Vagina (tissue), 2 donors: ENCODE measurements around the gene RAPGEF3.

Source experiments
- CTCF ChIP-seq, 3 experiments: fragments of 450-650 bp in 2 of 3; fragments of 200-600 bp in 1 of 3; sonication (generic) in 1 of 3; IDR thresholded peaks; one replicate each; pipeline ENCODE4 v1.5.1; 2017 to 2019; ENCODE audit warnings: antibody characterized with exemption in 3 of 3, mild to moderate bottlenecking in 2 of 3, moderate library complexity in 2 of 3
- POLR2A ChIP-seq, 2 donors: fragments of 450-650 bp; IDR thresholded peaks; one replicate each; pipeline ENCODE4 v1.6.1; 2017; ENCODE audit warnings: antibody characterized with exemption in 2 of 2, mild to moderate bottlenecking in 2 of 2, moderate library complexity in 2 of 2
- POLR2AphosphoS5 ChIP-seq, 2 donors: sonication (generic); formaldehyde crosslinking; IDR thresholded peaks; one replicate each; pipeline ENCODE4 v1.9.0; 2017; ENCODE audit warnings: antibody characterized with exemption in 2 of 2, mild to moderate bottlenecking in 2 of 2, low read depth in 1 of 2; ENCODE audit not compliant: insufficient read depth in 1 of 2

DNA sequence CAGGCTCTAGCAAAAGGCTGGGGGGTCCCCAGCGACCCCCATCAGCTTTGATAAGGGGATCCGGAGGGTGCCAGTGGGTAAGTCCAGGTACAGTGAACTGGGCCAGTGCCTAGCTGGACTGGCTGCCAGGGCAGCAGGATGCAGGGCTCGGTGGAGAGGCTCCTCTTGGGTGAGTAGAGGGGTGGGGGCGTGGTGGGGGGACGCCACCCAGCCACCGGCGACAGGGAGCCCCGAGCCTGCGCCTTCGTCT is 171 bp downstream of the RAPGEF3 start:
- no peak for TF ChIP-seq CTCF (IDR thresholded peaks at IDR 0.05)
- no peak for TF ChIP-seq POLR2AphosphoS5 (IDR thresholded peaks at IDR 0.05; ENCODE audit: insufficient read depth in 1 of 2, low read depth in 1 of 2)
- TF ChIP-seq POLR2A (IDR thresholded peaks at IDR 0.05), result no peak
